OCI-M1 (cell line): ENCODE data around the gene COL8A1.
A peak's percentile ranks its signal among the peaks of the same experiment; 100 is the strongest.

Source experiments
- DNase-seq: peaks from one replicate; lab custom pipeline; 2025; lab: John Stamatoyannopoulos, UW

The COL8A1 gene

DNA sequence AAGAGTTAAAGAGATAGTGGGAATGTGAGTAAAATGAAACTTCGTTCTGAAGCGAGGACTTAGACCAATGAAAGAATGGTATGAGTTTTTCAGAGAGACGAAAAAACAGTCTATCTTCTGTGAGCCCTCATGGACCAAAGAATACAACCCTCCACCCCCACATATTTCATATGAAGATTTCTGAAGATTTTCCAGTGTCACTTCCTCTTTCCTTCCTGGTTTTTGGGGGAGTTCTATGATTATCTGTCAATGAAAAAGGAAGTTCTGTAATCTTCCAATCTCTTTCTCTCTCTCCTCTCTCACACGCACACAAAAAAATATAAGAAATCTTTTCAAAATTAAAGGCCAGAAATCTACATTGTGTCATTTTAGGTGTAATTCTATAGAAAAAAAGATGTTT is 206.9 kb downstream of the COL8A1 start:
- peak; percentile 90 for DNase-seq

GRCh38 chr3:99845999-99846398 is 207.6 kb downstream of the COL8A1 start:
- peak; percentile 57 for DNase-seq

DNA sequence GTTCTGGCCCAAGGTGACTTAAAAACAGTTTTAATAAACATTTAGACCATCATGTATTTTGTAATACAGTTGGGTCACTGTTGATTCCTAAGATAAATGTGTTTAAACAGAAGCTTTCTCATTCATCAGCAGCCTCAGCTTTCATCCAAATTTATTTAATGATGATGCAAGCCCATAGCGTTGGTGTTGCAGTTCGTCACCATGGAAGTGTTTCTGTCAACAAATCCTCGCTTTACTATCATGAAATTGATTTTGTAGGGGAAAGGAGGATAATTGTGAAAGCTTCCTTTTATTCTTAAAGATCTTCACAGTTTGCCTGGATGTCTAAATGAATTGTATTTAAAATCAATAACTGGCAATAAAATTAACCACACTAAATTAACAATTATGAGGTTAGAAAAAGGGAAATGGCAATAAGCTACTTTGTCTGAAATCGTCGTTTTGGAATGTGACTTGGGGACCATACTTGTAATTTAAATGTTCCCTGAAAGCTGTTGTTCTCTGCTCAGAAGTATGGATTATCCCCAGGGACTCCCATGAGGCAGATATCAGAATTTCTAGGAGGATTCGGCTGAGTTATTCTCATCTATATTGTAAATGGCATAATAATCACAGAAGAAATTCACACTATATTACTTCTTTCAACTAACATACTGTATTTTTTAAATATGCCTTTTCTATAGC is 208.2 kb downstream of the COL8A1 start:
- DNase-seq = peak; percentile 33

GRCh38 chr3:99848433-99848832 is 210.0 kb downstream of the COL8A1 start:
- DNase-seq = no peak
